NCI-H2171 treated with DMSO at 0.1 percent for 48 hours (cell line): ENCODE data around the gene GALNT13.

Experiments used
- DNase-seq: peaks from one replicate; lab custom pipeline; 2025; lab: John Stamatoyannopoulos, UW

GALNT13 gene

GRCh38 chr2:153871231-153872221 lies at the start of gene GALNT13:
TSS of gene GALNT13 (plus strand) at chr2:153871922.
- DNase-seq, result peak; percentile 94

- no peak for DNase-seq
These were observed 47.8 kb upstream of the GALNT13 start for GRCh38 chr2:153823880-153824279.

GRCh38 chr2:153828335-153828734 lies 43.4 kb upstream of the GALNT13 start:
- no peak for DNase-seq

- DNase-seq, result no peak
These were observed 37.1 kb upstream of the GALNT13 start for GRCh38 chr2:153834662-153835061.

- no peak for DNase-seq
These were observed 13.5 kb upstream of the GALNT13 start for GRCh38 chr2:153858250-153858649.

DNA sequence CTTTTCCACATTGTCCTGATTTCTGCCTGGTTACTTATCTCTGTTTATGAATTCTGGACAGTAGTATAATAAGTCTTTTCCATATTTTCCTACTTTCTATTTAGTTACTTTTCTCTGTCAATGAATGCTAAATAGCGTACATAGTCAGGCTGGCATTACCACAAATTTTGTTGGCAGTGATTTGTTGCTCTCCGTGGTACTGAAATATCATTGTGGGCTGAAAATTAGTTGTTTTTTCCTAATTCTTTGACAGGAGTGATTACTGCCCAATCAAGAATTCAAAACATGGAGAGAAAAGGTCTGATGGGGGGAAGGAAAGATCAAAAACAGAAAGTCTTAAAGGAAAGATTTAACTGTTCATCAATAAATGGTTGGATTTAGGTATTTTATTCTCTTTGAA lies 7.7 kb upstream of the GALNT13 start:
- no peak for DNase-seq

GRCh38 chr2:153866595-153866994 lies 5.1 kb upstream of the GALNT13 start:
- no peak for DNase-seq

GRCh38 chr2:153870308-153870707 lies 1.4 kb upstream of the GALNT13 start:
- peak; percentile 72 for DNase-seq

DNA sequence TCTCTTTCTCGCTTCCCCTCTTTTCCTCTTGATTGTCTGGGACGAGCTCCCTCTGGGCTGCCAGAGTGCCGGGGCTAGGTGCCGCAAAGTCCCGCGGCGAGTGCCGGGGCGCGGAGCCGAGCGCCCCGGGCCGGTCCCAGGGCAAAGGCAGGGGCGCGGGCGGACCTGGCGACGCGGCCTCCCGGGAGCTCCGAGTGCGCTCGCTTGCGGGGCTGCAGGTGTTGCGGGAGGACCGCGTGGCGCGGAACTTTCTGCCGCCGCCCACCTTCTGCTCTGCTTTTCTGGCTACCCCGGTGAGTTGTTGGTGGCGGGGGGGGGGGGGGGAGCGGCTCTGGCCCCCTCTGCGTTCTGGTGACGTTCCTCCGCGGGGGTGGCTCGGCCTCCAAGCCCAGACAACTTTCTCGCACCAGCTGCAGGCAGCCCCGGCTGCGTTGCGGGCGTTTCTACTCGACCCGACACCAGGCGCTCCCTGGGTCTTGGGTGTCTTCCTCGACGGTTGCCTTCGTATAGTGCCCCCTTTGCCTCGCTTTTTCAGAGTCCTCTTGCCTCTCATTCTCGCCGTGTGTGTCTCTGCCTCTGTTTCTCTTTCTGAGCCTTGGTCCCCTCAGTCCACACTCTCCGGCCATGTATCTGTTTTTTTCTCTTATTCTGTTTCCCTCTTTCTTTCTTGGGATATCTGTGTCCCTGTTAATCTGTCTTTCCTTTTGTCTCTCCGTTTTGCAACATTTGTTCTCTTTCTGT lies 759 bp downstream of the GALNT13 start:
- peak; percentile 46 for DNase-seq

GRCh38 chr2:153873052-153874048 lies 1.6 kb downstream of the GALNT13 start:
- peak; percentile 37 for DNase-seq

DNA sequence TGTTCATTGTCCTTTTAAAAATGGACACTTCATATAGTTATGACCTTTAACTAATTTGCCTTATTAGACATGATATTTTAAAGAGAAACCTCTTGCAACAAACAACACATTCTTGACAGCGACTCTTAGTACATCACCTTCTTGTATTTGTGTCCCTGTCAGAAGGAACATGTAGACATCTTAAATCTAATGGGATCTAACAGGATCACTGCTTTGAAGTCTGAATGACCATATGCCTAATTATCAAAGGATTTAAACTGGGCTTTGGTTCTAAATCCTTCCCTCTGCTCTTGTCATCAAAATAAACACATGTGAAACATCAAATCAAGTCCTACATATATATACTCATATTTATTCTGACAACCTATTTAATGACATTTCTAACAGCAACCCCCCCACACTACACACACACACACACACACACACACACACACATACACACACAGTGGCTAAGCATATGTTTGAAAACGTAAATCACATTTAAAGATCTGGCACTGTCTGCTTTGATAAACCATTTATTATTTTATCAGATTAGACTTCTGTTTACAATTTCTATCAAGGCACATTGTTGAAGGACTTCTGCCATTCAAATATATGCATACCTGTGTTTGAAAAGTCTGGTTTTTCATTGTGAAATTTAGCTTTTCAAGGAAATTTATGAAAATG lies 4.2 kb downstream of the GALNT13 start:
- no peak for DNase-seq

DNA sequence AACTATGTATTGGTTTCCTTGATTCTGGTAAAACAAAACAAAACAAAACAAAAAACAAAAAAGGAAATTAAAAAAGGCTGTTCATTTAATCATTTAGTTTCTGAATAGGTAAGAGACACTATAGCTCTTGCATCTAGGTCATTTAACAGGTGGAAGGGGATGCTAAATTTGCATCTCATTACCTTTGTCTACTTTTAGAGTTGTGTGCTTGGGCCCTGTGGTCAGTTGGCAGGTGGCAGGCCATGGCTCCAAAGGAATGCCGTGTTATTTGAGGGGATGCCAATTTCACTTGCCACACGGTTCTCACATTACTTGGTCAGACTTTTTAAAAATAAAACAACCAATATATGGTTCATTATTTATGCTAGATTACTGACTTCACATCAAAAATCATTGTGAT lies 9.2 kb downstream of the GALNT13 start:
- no peak for DNase-seq

- no peak for DNase-seq
These were observed 15.1 kb downstream of the GALNT13 start for GRCh38 chr2:153886833-153887232.

- no peak for DNase-seq
These were observed 18.9 kb downstream of the GALNT13 start for GRCh38 chr2:153890576-153890975.

DNA sequence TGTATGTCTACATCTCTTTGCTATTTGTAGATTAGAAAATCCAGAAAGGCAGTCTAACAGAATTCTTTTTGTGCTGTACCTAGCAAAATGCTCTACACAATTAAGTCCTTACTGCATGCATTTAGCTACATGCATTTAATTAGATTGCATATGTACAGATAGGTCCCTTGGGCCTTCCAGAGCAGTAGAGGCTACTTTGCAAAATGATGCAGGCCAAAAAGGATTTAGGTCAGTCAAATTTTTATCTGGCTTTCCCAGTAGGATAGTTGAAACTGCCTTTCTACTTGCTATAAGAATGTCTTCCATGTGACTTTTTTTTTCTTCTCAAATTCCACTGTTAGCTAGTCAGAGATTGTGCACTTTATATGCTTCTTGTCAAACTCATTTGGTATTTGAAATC lies 19.3 kb downstream of the GALNT13 start:
- DNase-seq, result no peak

- peak; percentile 15 for DNase-seq
These were observed 41.2 kb downstream of the GALNT13 start for GRCh38 chr2:153912798-153913396.

DNA sequence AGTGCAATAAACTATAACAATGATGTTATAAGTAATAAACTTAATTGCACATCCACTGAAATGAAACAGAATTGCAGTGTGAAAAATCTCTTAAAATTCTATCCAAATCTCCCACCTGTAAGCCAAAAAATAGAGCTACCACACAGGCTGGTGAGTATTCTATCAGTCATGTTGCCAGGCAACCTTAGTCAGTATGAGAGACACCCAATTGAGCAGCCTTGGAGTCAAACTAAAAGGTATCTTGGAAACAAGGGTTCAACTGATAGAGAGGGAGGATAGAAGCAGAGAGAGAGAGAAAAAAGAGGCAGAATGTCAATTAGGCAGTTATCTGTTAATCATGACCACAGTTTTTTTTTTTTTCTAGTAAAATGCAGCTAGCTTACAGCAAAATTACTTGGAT lies 45.8 kb downstream of the GALNT13 start:
- no peak for DNase-seq

DNA sequence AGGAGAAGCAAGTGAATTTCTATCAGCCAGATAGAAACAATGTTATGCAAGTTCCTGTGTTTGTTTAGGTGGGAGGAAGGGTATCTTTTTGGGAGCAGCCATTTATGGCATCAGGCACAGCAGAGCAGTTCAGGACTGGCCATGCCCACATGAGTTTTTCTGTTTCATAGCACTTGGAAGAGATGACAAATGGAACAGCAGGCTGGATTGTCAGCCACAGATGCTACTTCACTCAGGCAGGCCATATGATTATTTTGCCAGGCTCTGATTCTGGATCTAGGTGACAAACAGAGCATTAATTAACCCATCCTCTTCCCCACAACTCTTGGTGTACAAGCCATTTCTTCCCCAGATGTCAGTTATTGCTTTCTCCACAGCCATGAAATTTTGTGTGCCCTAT lies 63.8 kb downstream of the GALNT13 start:
- peak; percentile 67 for DNase-seq

- no peak for DNase-seq
These were observed 67.5 kb downstream of the GALNT13 start for GRCh38 chr2:153939124-153939796.

- DNase-seq, result no peak
These were observed 68.8 kb downstream of the GALNT13 start for GRCh38 chr2:153940511-153940910.
